HG03575 (cell line): ENCODE data around the gene ADRA2C.

Experiments
- ATAC-seq: cut with Tn5 transposase; IDR thresholded peaks from one replicate; pipeline ENCODE4 v1.9.1; 2021; ENCODE audit not compliant: unreplicated experiment, insufficient number of reproducible peaks, low FRiP score; ENCODE audit errors: extremely low read depth

ADRA2C gene

DNA sequence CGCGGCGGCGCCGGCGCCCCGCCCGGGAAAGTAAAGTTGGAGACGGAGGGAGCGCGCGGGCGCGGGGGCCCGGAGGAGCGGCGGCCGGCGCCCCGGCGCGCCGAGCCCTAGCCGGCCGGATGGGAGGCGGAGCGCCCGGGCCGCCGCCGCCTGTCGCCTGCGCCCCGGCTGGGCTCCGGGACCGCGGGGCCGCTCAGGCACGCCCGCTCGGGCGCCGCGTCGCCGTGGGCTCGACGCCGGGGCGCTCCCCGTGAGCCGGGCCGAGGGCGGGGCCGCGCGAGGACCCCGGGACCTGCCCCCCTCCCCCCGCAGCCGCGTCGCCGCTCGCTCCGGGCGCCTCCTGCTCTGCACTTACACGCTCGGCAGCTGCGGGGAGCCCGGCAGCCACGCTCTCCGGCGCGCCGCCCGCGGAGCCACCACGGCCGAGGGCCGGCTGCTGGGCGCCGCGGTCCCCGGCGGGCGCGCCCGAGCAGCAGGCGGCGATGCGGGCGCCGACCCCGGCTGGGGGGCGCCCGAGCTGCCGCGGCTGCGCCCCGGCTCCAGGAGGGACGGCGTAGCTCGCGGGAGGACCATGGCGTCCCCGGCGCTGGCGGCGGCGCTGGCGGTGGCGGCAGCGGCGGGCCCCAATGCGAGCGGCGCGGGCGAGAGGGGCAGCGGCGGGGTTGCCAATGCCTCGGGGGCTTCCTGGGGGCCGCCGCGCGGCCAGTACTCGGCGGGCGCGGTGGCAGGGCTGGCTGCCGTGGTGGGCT lies at the start of gene ADRA2C:
TSS of gene ADRA2C (plus strand) at position 350 of the 749 bp plus-strand sequence. CDS start at position 572, 222 bp downstream.
- ATAC-seq, result no peak

- ATAC-seq, result no peak
Observed at GRCh38 chr4:3716631-3717235, 49.5 kb upstream of the ADRA2C start.

GRCh38 chr4:3717241-3717640 lies 48.9 kb upstream of the ADRA2C start:
- ATAC-seq, result no peak

DNA sequence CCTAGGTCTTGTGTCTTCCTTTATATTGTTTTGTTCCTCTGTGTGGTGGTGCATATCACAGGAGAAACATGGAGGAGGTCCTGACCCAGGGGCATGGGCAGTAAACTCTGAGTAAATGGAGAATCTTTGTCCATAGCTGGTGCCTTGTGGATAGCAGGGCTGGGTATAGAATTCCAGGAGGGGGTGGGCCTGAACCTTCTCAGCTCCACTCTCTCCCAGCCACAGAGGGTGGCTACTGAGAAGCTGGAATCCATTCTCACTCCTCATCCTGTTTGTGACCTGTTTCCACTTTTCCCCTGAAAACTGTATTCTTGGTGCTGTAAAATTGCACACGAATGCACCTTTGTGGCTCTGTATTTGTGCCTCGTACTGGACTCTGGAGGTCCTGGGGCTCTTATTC lies 47.7 kb upstream of the ADRA2C start:
- no peak for ATAC-seq

DNA sequence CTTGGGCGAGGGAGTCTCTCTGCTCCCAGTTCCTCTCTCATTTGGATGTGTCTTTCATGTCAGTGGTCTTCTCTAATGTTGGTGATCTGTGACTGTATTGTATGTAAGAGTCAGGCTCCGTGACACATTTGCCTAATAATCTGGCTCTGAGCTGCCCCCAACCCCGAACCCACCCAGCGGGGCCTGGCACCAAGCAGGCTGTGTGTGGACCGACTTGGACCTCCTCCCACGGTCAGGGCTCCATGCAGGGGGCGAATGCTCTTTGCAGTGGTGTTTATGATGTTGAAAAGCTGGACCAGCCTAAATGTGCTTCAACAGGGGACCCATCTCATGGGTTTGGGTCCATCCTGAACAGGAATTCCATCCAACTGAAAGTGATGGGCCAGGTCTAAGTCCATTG lies 47.0 kb upstream of the ADRA2C start:
- ATAC-seq, result no peak

- ATAC-seq, result no peak
Observed at GRCh38 chr4:3719836-3720235, 46.3 kb upstream of the ADRA2C start.

GRCh38 chr4:3720466-3720865 lies 45.7 kb upstream of the ADRA2C start:
- no peak for ATAC-seq

DNA sequence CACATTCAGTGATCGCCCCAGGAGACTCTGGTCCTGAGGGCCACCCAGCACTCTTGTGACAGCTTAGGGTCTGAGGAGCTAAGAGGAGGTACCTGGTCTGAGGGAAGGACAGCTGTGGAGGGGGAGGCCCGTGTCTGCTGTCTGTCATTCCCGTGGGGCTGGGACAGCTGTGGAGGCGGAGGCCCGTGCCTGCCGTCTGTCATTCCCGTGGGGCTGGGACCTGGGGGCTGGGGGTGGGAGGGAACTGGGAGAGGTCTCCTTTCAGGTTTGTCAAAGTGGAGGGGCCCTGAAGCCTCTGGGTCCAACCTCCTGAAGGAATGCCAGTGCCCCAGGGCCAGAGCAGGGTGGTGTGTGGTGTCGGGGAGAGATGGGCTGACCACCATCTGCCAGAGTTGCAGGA lies 45.0 kb upstream of the ADRA2C start:
- no peak for ATAC-seq

- no peak for ATAC-seq
Observed at GRCh38 chr4:3721627-3722026, 44.6 kb upstream of the ADRA2C start.

- ATAC-seq, result no peak
Observed at GRCh38 chr4:3722446-3723231, 43.5 kb upstream of the ADRA2C start.

DNA sequence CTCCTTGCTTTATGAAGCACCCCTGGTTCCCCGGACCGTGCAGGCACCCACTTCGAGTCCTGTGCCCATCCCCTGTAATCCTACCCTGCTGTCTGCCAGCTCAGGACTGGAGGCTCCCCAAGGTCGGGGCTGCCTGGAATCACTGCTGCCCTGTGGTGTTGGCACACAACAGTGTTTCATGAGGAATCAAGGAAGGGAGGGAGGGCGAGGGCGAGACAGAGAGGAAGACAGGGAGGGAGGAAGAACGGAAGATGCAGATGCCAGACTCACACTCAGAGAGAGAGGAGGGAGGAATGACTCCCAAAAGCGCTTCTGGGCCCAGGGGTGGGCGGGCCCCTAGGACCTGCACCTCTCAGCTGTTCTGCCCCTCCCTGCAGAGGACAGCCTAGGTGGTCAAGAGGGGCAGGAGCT lies 42.9 kb upstream of the ADRA2C start:
- no peak for ATAC-seq

GRCh38 chr4:3724319-3725231 lies 41.6 kb upstream of the ADRA2C start:
- ATAC-seq, result no peak

- ATAC-seq, result no peak
Observed at GRCh38 chr4:3725936-3726870, 40.0 kb upstream of the ADRA2C start.

DNA sequence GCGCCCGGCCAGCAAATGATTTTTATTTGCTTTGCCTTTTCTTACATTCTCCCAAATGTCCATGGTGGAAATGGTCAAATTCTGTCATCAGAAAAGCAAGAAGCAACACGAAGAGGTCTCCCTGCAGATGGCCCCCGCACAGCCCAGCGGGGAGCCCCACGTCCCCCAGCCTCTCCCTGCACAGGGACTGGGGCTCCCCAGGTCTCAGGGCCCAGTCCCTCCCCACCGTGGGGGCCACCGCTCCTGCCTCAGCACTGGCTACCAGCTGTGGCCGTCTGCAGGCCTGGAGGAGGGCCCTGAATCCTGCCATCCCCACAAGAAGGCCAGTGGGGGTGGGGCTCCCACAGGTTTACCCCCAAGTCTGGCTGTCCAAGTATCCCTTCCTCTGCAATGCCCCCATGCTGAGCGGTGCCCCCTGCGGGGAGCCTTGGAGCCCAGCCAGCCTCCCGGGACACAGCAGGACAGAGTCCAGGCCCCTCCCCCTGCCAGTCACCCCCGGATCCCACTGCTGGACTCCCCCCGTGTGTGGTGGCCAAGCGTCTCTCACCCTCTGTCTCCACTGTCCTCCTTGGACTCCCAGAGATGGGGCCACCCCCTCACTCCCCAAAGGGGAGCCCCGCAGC lies 38.2 kb upstream of the ADRA2C start:
- ATAC-seq, result no peak

DNA sequence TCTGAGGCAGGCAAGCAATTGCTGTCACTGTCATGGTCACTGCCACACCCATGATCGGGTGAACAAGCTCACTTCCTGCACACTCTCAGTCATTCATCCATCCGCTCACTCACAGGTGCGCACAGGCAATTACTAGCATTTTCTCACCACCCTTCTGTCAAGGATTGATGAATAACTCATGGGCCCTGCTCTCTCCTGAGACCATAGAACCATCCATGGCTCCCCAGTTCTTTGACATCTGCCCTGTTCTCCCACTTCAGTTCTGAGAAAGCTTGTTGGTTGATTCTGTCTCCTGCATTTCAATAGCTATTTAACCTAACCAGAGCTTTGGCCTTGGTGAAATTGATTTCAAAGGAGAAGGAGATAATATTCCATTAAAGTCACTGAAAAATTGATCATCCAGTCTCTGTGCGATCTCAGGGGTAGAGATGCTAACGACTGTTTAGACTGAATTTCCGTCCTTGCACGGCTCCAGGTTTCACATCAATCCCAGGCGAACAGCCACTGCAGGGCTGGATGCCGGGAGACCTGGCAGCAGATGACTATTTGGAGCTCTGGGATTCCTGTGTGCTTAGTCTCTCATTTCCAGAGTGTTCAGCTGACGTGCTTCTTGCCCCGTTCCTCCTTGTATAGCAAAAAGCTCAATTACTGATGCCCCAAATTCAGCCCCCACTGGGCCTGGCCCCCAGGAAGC lies 36.9 kb upstream of the ADRA2C start:
- ATAC-seq, result no peak

- ATAC-seq, result no peak
Observed at GRCh38 chr4:3729882-3730226, 36.3 kb upstream of the ADRA2C start.
